Activated CD4-positive, alpha-beta T cell treated with anti-CD3 and anti-CD28 coated beads, Interleukin-2, amount 50 U/mL, for 48 hours (primary cell): Measurements from ENCODE around the gene ATP6V1E1.
"Not testable (repeated sequence)": the region's sequence is repeated elsewhere in the genome, so short reads cannot be mapped to it uniquely, and the experiment has no call there.

ENCODE experiments used
- DNase-seq, 2 experiments: peaks; one replicate each; pipeline ENCODE4 v3.0.0-alpha.2; 2020

The ATP6V1E1 gene

GRCh38 chr22:17580441-17581031 is 48.0 kb downstream of the ATP6V1E1 start:
- DNase-seq = no peak

- no peak for DNase-seq
Measured at GRCh38 chr22:17579535-17579981, 49.0 kb downstream of the ATP6V1E1 start.

- DNase-seq = no peak
Measured at GRCh38 chr22:17578136-17578754, 50.3 kb downstream of the ATP6V1E1 start.

GRCh38 chr22:17576470-17576869 is 52.1 kb downstream of the ATP6V1E1 start:
- no peak for DNase-seq

GRCh38 chr22:17575681-17576080 is 52.9 kb downstream of the ATP6V1E1 start:
- DNase-seq = no peak

GRCh38 chr22:17575151-17575550 is 53.4 kb downstream of the ATP6V1E1 start:
- no peak for DNase-seq

- no peak for DNase-seq
Measured at GRCh38 chr22:17570851-17571631, 57.5 kb downstream of the ATP6V1E1 start.

GRCh38 chr22:17569971-17570511 is 58.5 kb downstream of the ATP6V1E1 start:
- DNase-seq = no peak

- DNase-seq = no peak
Measured at GRCh38 chr22:17566776-17567175, 61.8 kb downstream of the ATP6V1E1 start.

GRCh38 chr22:17566016-17566687 is 62.4 kb downstream of the ATP6V1E1 start:
- not testable (repeated sequence) for DNase-seq

- DNase-seq = no peak
Measured at GRCh38 chr22:17563936-17564391, 64.6 kb downstream of the ATP6V1E1 start.

- no peak for DNase-seq
Measured at GRCh38 chr22:17562906-17563870, 65.4 kb downstream of the ATP6V1E1 start, which contains the start of gene SLC25A18. Gene SLC25A18, plus strand, starts transcription at chr22:17563498. Its CDS starts 16,447 bp downstream, at chr22:17579945.

- DNase-seq = no peak
Measured at GRCh38 chr22:17559188-17559587, 69.4 kb downstream of the ATP6V1E1 start.

- DNase-seq = no peak
Measured at GRCh38 chr22:17554814-17555213, 73.7 kb downstream of the ATP6V1E1 start.

GRCh38 chr22:17552737-17553136 is 75.8 kb downstream of the ATP6V1E1 start:
- no peak for DNase-seq

- no peak for DNase-seq
Measured at GRCh38 chr22:17549655-17550054, 78.9 kb downstream of the ATP6V1E1 start.

- no peak for DNase-seq
Measured at GRCh38 chr22:17549183-17549582, 79.4 kb downstream of the ATP6V1E1 start.

- no peak for DNase-seq
Measured at GRCh38 chr22:17548756-17549035, 79.9 kb downstream of the ATP6V1E1 start.

- DNase-seq = no peak
Measured at GRCh38 chr22:17548010-17548755, 80.4 kb downstream of the ATP6V1E1 start.

- DNase-seq = no peak
Measured at GRCh38 chr22:17542452-17542851, 86.1 kb downstream of the ATP6V1E1 start.
